ENCODE data around the gene SCFD2. TPM values are rescaled to one million over a fixed set of nuclear protein-coding genes. Genes with fewer than 3 reads are reported as not detected.

The SCFD2 gene
- total and polyA plus RNA-seq, 2 of the 8 experiments (the other 6 are each of a cell fraction or from before 2014, with no cell fraction given): 6.2 to 10.2 TPM

DNA sequence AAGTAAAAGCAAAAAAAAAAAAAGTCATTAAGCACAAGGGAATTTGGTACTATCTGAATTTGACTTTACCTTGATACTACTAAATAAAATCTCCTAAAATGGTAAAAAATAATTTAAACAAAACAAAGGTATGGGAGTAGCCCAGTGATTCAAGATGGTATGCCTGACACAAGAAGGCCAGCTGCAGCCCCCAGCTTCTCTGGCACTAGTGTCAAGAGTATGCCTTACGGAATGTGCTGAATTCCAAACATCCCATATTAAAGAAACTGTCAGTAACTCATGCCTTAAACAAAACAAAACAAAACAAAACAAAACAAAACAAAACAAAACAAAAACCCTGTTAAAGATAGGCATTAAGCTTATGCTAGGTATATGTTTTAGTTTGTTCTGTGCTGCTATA is 422.9 kb downstream of the SCFD2 start:
- H3K27me3 ChIP-seq (replicated peaks in 1 of 4; ENCODE audit: control insufficient read depth in 3 of 4, extremely low read depth in 1 of 4, insufficient read depth in 3 of 4, low read length in 3 of 4): no peaks in the 10 kb centered on the region
- no peaks in the 10 kb centered on the region for H3K79me2 ChIP-seq (ENCODE audit: control insufficient read depth in 1 of 2, insufficient read depth in 2 of 2, low read length in 2 of 2)
- no peaks in the 10 kb centered on the region for H3K23me2 ChIP-seq (ENCODE audit: low read depth, low read length)
- DNase-seq (ENCODE audit: low read depth in 1 of 2, low spot score in 2 of 2) (no peak), FAIRE-seq (no peak)
- no peak overlapping the region for H3K4me3 ChIP-seq (ENCODE audit: extremely low read depth in 1 of 4, insufficient read depth in 2 of 4, low read depth in 3 of 4, low read length in 4 of 4)
- H4K5ac ChIP-seq (ENCODE audit: insufficient read length, low read depth, low read length): no peak overlapping the region
- no peak overlapping the region for H2BK120ac ChIP-seq (replicated peaks; ENCODE audit: low read depth, low read length)
- no peak overlapping the region for H4K8ac ChIP-seq (ENCODE audit: extremely low read depth, insufficient read depth, low read length)
- no peaks in the 10 kb centered on the region for H4K20me1 ChIP-seq (replicated peaks in 1 of 2; ENCODE audit: control insufficient read depth in 1 of 2, insufficient read depth in 2 of 2, low read length in 2 of 2)
- H2BK20ac ChIP-seq (ENCODE audit: low read length): no peak overlapping the region
- H2BK12ac ChIP-seq (ENCODE audit: low read depth, low read length): no peak overlapping the region
- H3K4ac ChIP-seq (replicated peaks; ENCODE audit: insufficient read length, low read depth, low read length): no peak overlapping the region
- H2BK5ac ChIP-seq (ENCODE audit: low read depth, low read length): no peak overlapping the region
- H3K18ac ChIP-seq (ENCODE audit: extremely low read depth, low read length): no peak overlapping the region
- H3K9me3 ChIP-seq (ENCODE audit: insufficient read depth in 2 of 2, low read depth in 1 of 2, low read length in 1 of 2): no peaks in the 10 kb centered on the region
- H3K56ac ChIP-seq (replicated peaks; ENCODE audit: insufficient read length, low read depth, low read length): no peak overlapping the region
- no peak overlapping the region for H2AK5ac ChIP-seq (ENCODE audit: low read depth, low read length)
- no peak overlapping the region for H3K4me2 ChIP-seq (ENCODE audit: insufficient read depth in 1 of 2, low read depth in 2 of 2, low read length in 2 of 2)
- no peak overlapping the region for H3K9ac ChIP-seq (replicated peaks in 1 of 4; ENCODE audit: extremely low read depth in 1 of 4, low read depth in 3 of 4, low read length in 3 of 4)
- no peak overlapping the region for H3K23ac ChIP-seq (ENCODE audit: insufficient read length)
- no peak overlapping the region for H4K91ac ChIP-seq (replicated peaks; ENCODE audit: insufficient read length, low read length)
- no peaks in the 10 kb centered on the region for H3K79me1 ChIP-seq (ENCODE audit: low read depth, low read length)
- CTCF ChIA-PET (ENCODE audit: partially characterized antibody): interaction anchor here (1.0 to 1.9 kb wide), 3 partner anchors 8 to 14 kb away, joined by 3 to 5 read pairs (median 4); no protein-coding TSS in a partner anchor
- no peaks in the 10 kb centered on the region for H3K36me3 ChIP-seq (ENCODE audit: control insufficient read depth in 2 of 4, insufficient read depth in 4 of 4, low read length in 3 of 4)
- no peak overlapping the region for H2AFZ ChIP-seq (ENCODE audit: low read length)
- no peak overlapping the region for H2BK15ac ChIP-seq (ENCODE audit: low read length)
- no peak overlapping the region for H3K27ac ChIP-seq (ENCODE audit: low read depth, low read length)
- peaks cover 0 to 7% (median 1%) of the 10 kb centered on the region in 4 experiments; a peak in 1 of 7 replicates for H3K4me1 ChIP-seq (replicated peaks in 1 of 4; ENCODE audit: control insufficient read depth in 3 of 4, insufficient read depth in 4 of 4, low read length in 3 of 4)
- WGBS, 2 experiments (ENCODE audit: extremely low coverage in 1 of 2, insufficient coverage in 1 of 2, insufficient read length in 1 of 2, insufficient replicate concordance in 2 of 2, low coverage in 1 of 2, low lambda C conversion rate in 2 of 2, missing lambda C conversion rate in 1 of 2): 94% methylated on average over 1 of the region's 1 CpG; no CpG with 5 or more reads in 1 of the 2 experiments
- no peak overlapping the region for H3K14ac ChIP-seq (ENCODE audit: insufficient read length)
- POLR2A ChIA-PET (ENCODE audit: partially characterized antibody): interaction anchor here (0.6 to 0.8 kb wide), 2 partner anchors 75 to 275 kb away, joined by 3 read pairs; no protein-coding TSS in a partner anchor
- TF ChIP-seq KDM5A (IDR thresholded peaks at IDR 0.05; ENCODE audit: low read length) (no peak), HDAC2 (IDR thresholded peaks at IDR 0.05; ENCODE audit: borderline replicate concordance in 1 of 2, low read depth in 2 of 2, low read length in 2 of 2) (no peak), JUND (IDR thresholded peaks at IDR 0.05; ENCODE audit: low read length) (no peak), JUN (IDR thresholded peaks at IDR 0.05; ENCODE audit: low read depth, low read length) (no peak), POU5F1 (IDR thresholded peaks at IDR 0.05; ENCODE audit: low read depth, low read length) (no peak), BCL11A (IDR thresholded peaks at IDR 0.05; ENCODE audit: low read depth in 2 of 2, low read length in 2 of 2) (no peak), SP4 (IDR thresholded peaks at IDR 0.05; ENCODE audit: low read length) (no peak), EZH2 (IDR thresholded peaks at IDR 0.05; ENCODE audit: low read depth, low read length, severe bottlenecking) (no peak), MAFK (IDR thresholded peaks at IDR 0.05; ENCODE audit: low read depth, low read length) (no peak), SIN3A (conservative IDR thresholded peaks at IDR 0.05 in 1 of 2, IDR thresholded peaks at IDR 0.05 in 1 of 2; ENCODE audit: low read depth in 1 of 2, low read length in 2 of 2) (no peak), CEBPB (IDR thresholded peaks at IDR 0.05; ENCODE audit: low read depth, low read length) (no peak), CBX5 (IDR thresholded peaks at IDR 0.05; ENCODE audit: low read depth, low read length) (no peak), SUZ12 (IDR thresholded peaks at IDR 0.05; ENCODE audit: low read length) (no peak)
- TF ChIP-seq, protein P1, sequence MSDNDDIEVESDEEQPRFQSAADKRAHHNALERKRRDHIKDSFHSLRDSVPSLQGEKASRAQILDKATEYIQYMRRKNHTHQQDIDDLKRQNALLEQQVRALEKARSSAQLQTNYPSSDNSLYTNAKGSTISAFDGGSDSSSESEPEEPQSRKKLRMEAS (IDR thresholded peaks at IDR 0.05): no peak

Data from H1 (cell line).